ENCODE data around the gene DOCK1.

The DOCK1 gene

GRCh38 chr10:127349737-127350136, 444.5 kb downstream of the DOCK1 start:
- no peaks in the 10 kb centered on the region for H3K36me3 ChIP-seq
- no peak overlapping the region for H3K9ac ChIP-seq
- H3K4me1 ChIP-seq = peaks cover 50% of the 10 kb centered on the region
- no peak for TF ChIP-seq Cebpa-rat (IDR thresholded peaks at IDR 0.05)
- H3K4me2 ChIP-seq = no peak overlapping the region
- no peaks in the 10 kb centered on the region for H3K27me3 ChIP-seq
- no peaks in the 10 kb centered on the region for H3K9me3 ChIP-seq
- H3K27ac ChIP-seq = no peak overlapping the region
- no peak overlapping the region for H3K4me3 ChIP-seq
- H4K20me1 ChIP-seq = no peaks in the 10 kb centered on the region

GRCh38 chr10:127351542-127351941, 446.3 kb downstream of the DOCK1 start:
- Histone ChIP-seq H3K4me2 (peak overlapping the region; percentile 72), H3K36me3 (no peaks in the 10 kb centered on the region), H3K9me3 (no peaks in the 10 kb centered on the region), H3K27ac (peak overlapping the region; percentile 71), H4K20me1 (no peaks in the 10 kb centered on the region), H3K9ac (no peak overlapping the region), H3K4me1 (peaks cover 61% of the 10 kb centered on the region), H3K4me3 (no peak overlapping the region), H3K27me3 (no peaks in the 10 kb centered on the region)
- TF ChIP-seq Cebpa-rat (IDR thresholded peaks at IDR 0.05) = no peak

GRCh38 chr10:127353544-127353943, 448.3 kb downstream of the DOCK1 start:
- no peak for TF ChIP-seq Cebpa-rat (IDR thresholded peaks at IDR 0.05)
- H3K4me1 ChIP-seq = peaks cover 78% of the 10 kb centered on the region

GRCh38 chr10:127354255-127354654, 449.0 kb downstream of the DOCK1 start:
- no peak for TF ChIP-seq Cebpa-rat (IDR thresholded peaks at IDR 0.05)
- no peaks in the 10 kb centered on the region for H3K9me3 ChIP-seq
- no peak overlapping the region for H3K9ac ChIP-seq
- H3K27me3 ChIP-seq = no peaks in the 10 kb centered on the region
- peak overlapping the region; percentile 10; the same call in 1 of the 2 replicates for H3K27ac ChIP-seq
- peak overlapping the region; percentile 82 for H3K4me2 ChIP-seq
- H3K36me3 ChIP-seq = no peaks in the 10 kb centered on the region
- no peak overlapping the region for H3K4me3 ChIP-seq
- no peaks in the 10 kb centered on the region for H4K20me1 ChIP-seq
- H3K4me1 ChIP-seq = peaks cover 85% of the 10 kb centered on the region

More at GRCh38 chr10:127353544-127353943, 448.3 kb downstream of the DOCK1 start:
- no peaks in the 10 kb centered on the region for H3K9me3 ChIP-seq
- H3K36me3 ChIP-seq = no peaks in the 10 kb centered on the region
- no peaks in the 10 kb centered on the region for H4K20me1 ChIP-seq
- H3K27me3 ChIP-seq = no peaks in the 10 kb centered on the region
- 0 out of 2 replicates have a peak overlapping the region, but pooled peaks have one; percentile 2 for H3K9ac ChIP-seq
- H3K4me3 ChIP-seq = no peak overlapping the region
- peak overlapping the region; percentile 58 for H3K27ac ChIP-seq
- H3K4me2 ChIP-seq = peak overlapping the region; percentile 82

- no peak for TF ChIP-seq Cebpa-rat (IDR thresholded peaks at IDR 0.05)
- Histone ChIP-seq H3K36me3 (no peaks in the 10 kb centered on the region), H3K9ac (no peak overlapping the region), H3K27ac (no peak overlapping the region), H3K4me3 (no peak overlapping the region), H4K20me1 (no peaks in the 10 kb centered on the region), H3K9me3 (no peaks in the 10 kb centered on the region), H3K4me1 (peaks cover 93% of the 10 kb centered on the region), H3K4me2 (peak overlapping the region; percentile 82), H3K27me3 (no peaks in the 10 kb centered on the region)
These were observed 449.8 kb downstream of the DOCK1 start for GRCh38 chr10:127354992-127355391.

- no peak for TF ChIP-seq Cebpa-rat (IDR thresholded peaks at IDR 0.05)
- H3K27ac ChIP-seq = peak overlapping the region; percentile 32; the same call in 1 of the 2 replicates
- no peaks in the 10 kb centered on the region for H3K27me3 ChIP-seq
- no peaks in the 10 kb centered on the region for H3K36me3 ChIP-seq
- no peak overlapping the region for H3K4me3 ChIP-seq
- peak overlapping the region; percentile 71 for H3K4me2 ChIP-seq
- no peak overlapping the region for H3K9ac ChIP-seq
- peaks cover 95% of the 10 kb centered on the region for H3K4me1 ChIP-seq
- no peaks in the 10 kb centered on the region for H3K9me3 ChIP-seq
- no peaks in the 10 kb centered on the region for H4K20me1 ChIP-seq
These were observed 451.1 kb downstream of the DOCK1 start for GRCh38 chr10:127356360-127356759.

GRCh38 chr10:127357265-127357664, 452.0 kb downstream of the DOCK1 start:
- Histone ChIP-seq H3K4me2 (peak overlapping the region; percentile 71), H4K20me1 (no peaks in the 10 kb centered on the region), H3K4me3 (no peak overlapping the region), H3K27me3 (no peaks in the 10 kb centered on the region), H3K9me3 (no peaks in the 10 kb centered on the region), H3K27ac (peak overlapping the region; percentile 29; the same call in 1 of the 2 replicates), H3K36me3 (no peaks in the 10 kb centered on the region), H3K9ac (no peak overlapping the region), H3K4me1 (peaks cover 88% of the 10 kb centered on the region)
- no peak for TF ChIP-seq Cebpa-rat (IDR thresholded peaks at IDR 0.05)

- Histone ChIP-seq H3K36me3 (no peaks in the 10 kb centered on the region), H3K4me1 (peaks cover 77% of the 10 kb centered on the region), H3K4me3 (no peak overlapping the region), H3K27ac (no peak overlapping the region), H4K20me1 (no peaks in the 10 kb centered on the region), H3K27me3 (no peaks in the 10 kb centered on the region), H3K9me3 (no peaks in the 10 kb centered on the region), H3K9ac (no peak overlapping the region; the same call in 1 of the 2 replicates), H3K4me2 (peak overlapping the region; percentile 71)
- TF ChIP-seq Cebpa-rat (IDR thresholded peaks at IDR 0.05) = no peak
These were observed 453.1 kb downstream of the DOCK1 start for GRCh38 chr10:127358337-127358736.

GRCh38 chr10:127364034-127364433, 458.8 kb downstream of the DOCK1 start:
- Histone ChIP-seq H3K27me3 (no peaks in the 10 kb centered on the region), H3K4me3 (no peak overlapping the region), H4K20me1 (no peaks in the 10 kb centered on the region), H3K4me1 (peaks cover 30% of the 10 kb centered on the region), H3K27ac (no peak overlapping the region), H3K36me3 (no peaks in the 10 kb centered on the region), H3K9ac (no peak overlapping the region), H3K9me3 (no peaks in the 10 kb centered on the region), H3K4me2 (peak overlapping the region; percentile 22; the same call in 1 of the 2 replicates)
- no peak for TF ChIP-seq Cebpa-rat (IDR thresholded peaks at IDR 0.05)

- Histone ChIP-seq H3K27me3 (no peaks in the 10 kb centered on the region), H3K27ac (no peak overlapping the region), H3K9ac (no peak overlapping the region), H3K4me1 (peaks cover 16% of the 10 kb centered on the region), H3K4me3 (no peak overlapping the region), H3K36me3 (no peaks in the 10 kb centered on the region), H3K9me3 (no peaks in the 10 kb centered on the region), H3K4me2 (no peak overlapping the region), H4K20me1 (no peaks in the 10 kb centered on the region)
- no peak for TF ChIP-seq Cebpa-rat (IDR thresholded peaks at IDR 0.05)
These were observed 462.9 kb downstream of the DOCK1 start for GRCh38 chr10:127368101-127368500.

GRCh38 chr10:127368929-127369328, 463.7 kb downstream of the DOCK1 start:
- H3K4me3 ChIP-seq = no peak overlapping the region
- H3K9ac ChIP-seq = no peak overlapping the region
- peaks cover 23% of the 10 kb centered on the region for H3K4me1 ChIP-seq
- no peak overlapping the region for H3K27ac ChIP-seq
- no peaks in the 10 kb centered on the region for H4K20me1 ChIP-seq
- no peak overlapping the region for H3K4me2 ChIP-seq
- no peaks in the 10 kb centered on the region for H3K9me3 ChIP-seq
- no peak for TF ChIP-seq Cebpa-rat (IDR thresholded peaks at IDR 0.05)
- no peaks in the 10 kb centered on the region for H3K36me3 ChIP-seq
- no peaks in the 10 kb centered on the region for H3K27me3 ChIP-seq
